ENCODE data around the gene LGALS7.
"Not testable (repeated sequence)": the region's sequence is repeated elsewhere in the genome, so short reads cannot be mapped to it uniquely, and the experiment has no call there.

LGALS7 gene

GRCh38 chr19:38773469-38774177 lies at the start of gene LGALS7:
Gene LGALS7, minus strand, starts transcription at chr19:38773517. Its CDS starts 25 bp downstream, at chr19:38773492.
- no peak for DNase-seq

- DNase-seq, result not testable (repeated sequence)
Measured at GRCh38 chr19:38821230-38821825, 48.0 kb upstream of the LGALS7 start.

DNA sequence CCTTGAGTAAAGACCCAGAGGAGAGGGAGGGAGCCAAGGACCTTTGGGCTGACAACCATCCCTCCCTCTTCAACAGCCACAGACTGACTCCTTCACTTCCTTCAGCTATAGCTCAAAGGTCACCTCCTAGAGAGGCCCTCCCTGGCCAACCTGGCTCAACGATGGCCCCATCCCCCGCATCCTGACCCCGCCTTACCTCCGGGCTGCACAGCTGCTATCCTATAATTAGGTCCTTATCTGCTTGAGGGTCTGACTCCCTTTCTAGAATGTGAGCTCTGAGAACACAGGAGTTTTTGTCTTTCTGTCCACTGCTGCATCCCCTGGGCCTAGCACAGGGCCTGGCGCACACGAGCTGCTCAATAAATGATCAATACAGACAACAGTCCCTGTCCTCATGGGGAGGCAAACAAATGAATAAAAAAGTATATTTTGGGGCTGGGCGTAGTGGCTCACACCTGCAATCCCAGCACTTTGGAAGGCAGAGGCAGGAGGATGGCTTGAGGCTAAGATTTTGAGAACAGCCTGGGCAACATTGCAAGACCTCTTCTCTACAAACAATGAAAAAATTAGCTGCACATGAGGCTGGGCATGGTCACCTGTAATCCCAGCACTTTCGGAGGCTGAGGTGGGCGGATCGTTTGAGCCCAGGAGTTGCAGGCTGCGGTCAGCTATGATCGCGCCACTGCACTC lies 46.1 kb upstream of the LGALS7 start:
- peak in 1 of 3 experiments; percentile 30 for DNase-seq

DNA sequence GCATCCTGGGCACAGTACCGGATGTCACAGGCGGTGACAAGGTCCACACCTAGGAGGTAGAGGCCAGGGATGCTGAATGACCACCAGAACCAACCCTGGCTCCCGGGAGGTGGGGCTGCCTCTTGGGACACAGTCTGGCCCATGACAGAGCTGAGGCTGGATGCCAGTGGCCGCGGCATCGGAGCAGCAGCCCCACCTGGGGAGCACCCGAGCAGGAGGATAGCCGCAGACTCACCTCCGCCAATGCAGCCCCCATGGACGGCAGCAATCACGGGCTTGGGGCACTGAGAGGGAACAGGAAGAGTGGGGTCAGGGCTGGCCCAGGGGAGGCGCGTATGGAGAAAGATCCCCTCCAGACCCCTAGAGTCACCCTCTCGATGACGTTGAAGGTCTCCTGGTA lies 43.8 kb upstream of the LGALS7 start:
- no peak for DNase-seq

DNA sequence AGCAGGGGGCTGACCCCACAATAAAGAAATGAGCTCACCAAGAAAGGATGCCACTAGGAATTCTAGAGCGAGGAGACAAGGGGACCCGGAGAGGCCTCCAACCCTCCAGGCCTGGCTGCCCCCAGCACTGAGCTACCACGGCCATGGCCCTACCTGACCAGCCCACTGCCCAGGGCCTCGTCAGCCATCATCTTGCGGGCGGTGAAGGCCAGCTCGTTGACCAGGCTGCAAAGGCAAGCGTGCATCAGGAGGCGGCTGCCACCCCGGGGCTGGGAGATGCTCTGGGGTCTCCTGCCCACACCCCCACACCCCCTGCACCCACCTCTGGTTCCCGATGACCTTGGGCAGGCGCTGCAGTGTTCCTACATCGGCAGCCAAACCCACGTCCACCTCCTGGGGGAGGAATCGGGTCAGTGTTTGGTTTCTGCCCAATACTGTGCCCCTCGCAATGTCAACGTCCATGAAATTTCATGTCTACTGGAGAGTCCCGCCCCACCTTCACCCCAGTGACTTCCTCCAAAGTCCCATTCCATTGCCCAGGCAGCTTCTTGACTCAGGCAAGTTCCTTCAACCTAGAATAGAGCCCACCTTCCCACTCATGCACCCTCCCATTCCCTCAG lies 42.9 kb upstream of the LGALS7 start:
- no peak for DNase-seq

- no peak for DNase-seq
Measured at GRCh38 chr19:38815059-38816001, 42.0 kb upstream of the LGALS7 start.

DNA sequence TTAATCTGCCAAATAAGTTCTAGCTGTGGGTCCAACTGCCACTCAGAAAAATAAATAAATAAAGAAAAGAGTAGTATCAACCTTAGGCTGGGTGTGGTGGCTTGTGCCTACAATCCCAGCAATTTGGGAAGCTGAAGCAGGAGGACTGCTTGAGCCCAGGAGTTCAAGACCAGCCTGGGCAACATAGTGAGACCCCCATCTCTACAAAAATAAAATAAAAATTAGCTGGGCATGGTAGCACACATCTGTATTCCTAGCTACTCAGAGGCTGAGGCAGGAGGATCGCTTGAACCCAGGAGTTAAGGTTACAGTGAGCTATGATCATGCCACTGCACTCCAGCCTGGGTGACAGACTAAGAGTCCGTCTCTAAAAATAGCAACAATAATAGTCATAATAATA lies 40.6 kb upstream of the LGALS7 start:
- not testable (repeated sequence) for DNase-seq

GRCh38 chr19:38813323-38813722 lies 40.0 kb upstream of the LGALS7 start:
- DNase-seq, result no peak

- no peak for DNase-seq
Measured at GRCh38 chr19:38812841-38813320, 39.6 kb upstream of the LGALS7 start, which contains the start of gene LGALS4. Gene LGALS4, minus strand, starts transcription at chr19:38812945. Its CDS starts 59 bp downstream, at chr19:38812886.

DNA sequence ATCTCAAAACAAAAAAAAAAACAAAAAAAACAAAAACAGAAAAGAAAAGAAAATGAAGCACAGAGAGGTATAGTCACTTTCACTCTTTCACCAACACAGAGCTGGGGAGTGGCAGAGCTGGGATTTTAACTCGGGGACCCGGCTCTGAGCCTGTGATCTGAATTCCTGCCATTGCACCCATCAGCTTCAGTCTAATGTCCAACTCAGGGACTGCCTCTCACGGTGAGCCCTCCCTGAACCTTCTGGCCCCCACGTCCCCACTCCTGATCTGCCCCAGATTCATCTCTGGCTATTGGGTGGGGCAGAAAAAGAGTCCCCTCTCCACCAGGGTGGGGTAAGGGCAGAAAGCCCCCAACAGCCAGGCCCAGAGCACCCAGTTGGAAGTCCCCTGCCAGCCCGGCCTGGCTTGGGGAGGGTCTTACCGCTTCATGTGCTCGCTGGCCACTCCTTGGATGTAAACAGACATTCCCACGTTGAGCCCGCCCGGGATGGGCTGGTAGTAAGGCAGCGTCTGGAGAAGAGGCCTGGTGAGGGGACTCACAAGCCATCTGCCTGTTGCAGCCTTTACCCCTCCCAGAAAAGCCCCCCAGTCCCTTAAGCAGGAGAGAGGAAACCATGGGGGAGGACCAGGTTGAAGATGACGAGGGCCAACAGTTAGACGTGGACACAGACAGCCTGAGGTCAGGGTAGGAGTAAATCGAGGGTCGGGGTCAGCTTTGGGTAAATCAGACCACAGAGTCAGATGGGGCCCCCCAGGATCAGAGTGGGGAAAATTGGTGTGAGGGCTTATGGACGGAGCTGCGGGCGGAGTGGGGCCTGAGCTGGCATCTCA lies 38.9 kb upstream of the LGALS7 start:
- no peak for DNase-seq

DNA sequence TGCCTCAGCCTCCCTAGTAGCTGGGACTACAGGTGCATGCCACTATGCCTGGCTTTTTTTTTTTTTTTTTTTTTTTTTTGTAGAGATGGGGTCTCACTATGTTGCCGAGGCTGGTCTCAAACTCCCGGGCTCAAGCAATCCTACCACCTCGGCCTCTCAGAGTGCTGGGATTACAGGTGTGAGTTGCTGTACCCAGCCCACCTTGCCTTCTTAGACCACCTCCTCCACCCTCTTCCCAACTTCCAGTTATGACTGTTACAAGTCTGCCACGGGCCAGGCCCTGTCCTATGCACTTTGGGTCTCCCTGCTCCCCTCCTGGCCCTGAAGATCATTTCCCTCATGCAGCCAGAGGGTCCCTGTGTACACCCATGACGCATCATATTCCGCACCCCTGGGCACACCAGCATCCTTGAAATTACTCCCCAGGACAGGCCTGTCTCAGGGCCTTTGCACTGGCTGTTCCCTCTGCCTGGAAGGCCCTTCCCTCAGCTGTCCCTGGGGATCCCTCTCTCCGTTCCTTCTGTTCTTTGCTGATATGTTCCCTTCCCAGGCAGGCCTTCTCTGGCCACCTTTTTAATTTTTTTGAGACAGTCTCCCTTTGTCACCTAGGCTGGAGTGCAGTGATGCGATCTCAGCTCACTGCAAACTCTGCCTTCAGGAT lies 36.4 kb upstream of the LGALS7 start:
- DNase-seq, result no peak

DNA sequence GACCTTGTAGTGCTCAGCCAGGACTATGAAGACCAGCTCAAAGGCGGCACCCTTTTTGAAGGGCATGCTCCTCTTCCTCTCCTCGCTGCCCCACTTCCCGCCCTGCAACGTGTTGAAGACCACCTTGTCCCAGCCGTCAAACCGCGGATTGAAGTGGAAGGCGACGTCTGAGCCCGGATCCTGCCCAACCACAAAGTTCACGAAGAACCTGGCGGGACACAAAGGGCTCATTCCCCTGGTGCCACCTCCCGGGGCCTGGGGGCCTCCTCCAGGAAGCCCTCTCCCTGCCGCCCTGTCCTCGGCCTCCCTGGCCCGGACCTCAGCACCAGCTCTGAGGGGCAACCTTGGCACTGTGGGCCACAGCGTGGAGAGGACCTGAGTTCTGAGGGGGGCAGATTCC lies 35.4 kb upstream of the LGALS7 start:
- no peak for DNase-seq

- peak in 1 of 3 experiments; percentile 16 for DNase-seq
Measured at GRCh38 chr19:38807374-38808098, 34.2 kb upstream of the LGALS7 start.

- DNase-seq, result no peak
Measured at GRCh38 chr19:38806371-38806770, 33.1 kb upstream of the LGALS7 start.

- no peak for DNase-seq
Measured at GRCh38 chr19:38805180-38805579, 31.9 kb upstream of the LGALS7 start.

- DNase-seq, result no peak
Measured at GRCh38 chr19:38803543-38803942, 30.2 kb upstream of the LGALS7 start.

GRCh38 chr19:38801359-38802095 lies 28.2 kb upstream of the LGALS7 start:
- DNase-seq, result no peak

- DNase-seq, result no peak
Measured at GRCh38 chr19:38800577-38801347, 27.4 kb upstream of the LGALS7 start.

All from NCI-H1417 (cell line).